ENCODE measurements around the gene MYBBP1A. TPM values are rescaled to one million over a fixed set of nuclear protein-coding genes. Genes with fewer than 3 reads are reported as not detected.
A peak's percentile ranks its signal among the peaks of the same experiment; 100 is the strongest.

MYBBP1A gene
- total RNA-seq, 1 donor from 2014 or later: 178 TPM

DNA sequence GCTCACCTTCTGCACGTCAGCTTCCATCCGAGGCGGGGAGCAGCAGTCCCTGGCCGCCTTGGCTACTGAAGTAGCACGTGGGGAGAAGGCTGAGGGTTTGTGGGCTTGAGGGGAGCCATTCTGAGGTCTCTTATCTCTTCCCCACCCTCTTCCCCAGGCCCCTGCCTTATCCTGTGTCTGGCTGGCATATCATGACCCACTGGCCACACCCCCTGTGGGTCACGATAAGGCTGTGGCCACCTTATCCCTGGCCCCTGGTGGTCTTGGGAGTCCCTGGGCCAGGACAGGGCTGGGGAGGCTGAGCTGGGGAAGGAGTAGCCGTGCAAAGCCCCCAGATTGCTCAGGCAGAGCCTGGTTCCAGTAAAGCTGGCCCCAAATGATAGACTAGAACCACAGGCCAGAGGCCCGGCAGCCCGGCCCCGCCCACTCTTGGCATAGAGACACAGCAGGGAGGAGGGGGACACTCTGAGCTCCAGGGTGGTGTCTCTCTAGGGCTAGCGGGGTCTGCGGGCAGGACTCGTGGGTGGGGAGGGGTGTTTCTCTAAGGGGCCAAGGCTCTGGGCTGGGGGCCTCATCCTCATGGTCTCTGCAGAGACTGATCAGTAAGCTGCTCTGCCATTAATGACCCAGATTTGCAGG is 48.9 kb downstream of the MYBBP1A start:
- no peak for DNase-seq
- H3K27ac Mint-ChIP-seq: no peak overlapping the region
- H3K36me3 Mint-ChIP-seq (ENCODE audit: low read depth): no peaks in the 10 kb centered on the region
- no peak overlapping the region for H3K4me3 Mint-ChIP-seq
- H3K9me3 Mint-ChIP-seq: no peaks in the 10 kb centered on the region
- H3K27me3 Mint-ChIP-seq: peaks cover 12% of the 10 kb centered on the region
- H3K4me1 Mint-ChIP-seq: peaks cover 31% of the 10 kb centered on the region
- intact Hi-C loops (cut with micrococcal nuclease): no loop called here

DNA sequence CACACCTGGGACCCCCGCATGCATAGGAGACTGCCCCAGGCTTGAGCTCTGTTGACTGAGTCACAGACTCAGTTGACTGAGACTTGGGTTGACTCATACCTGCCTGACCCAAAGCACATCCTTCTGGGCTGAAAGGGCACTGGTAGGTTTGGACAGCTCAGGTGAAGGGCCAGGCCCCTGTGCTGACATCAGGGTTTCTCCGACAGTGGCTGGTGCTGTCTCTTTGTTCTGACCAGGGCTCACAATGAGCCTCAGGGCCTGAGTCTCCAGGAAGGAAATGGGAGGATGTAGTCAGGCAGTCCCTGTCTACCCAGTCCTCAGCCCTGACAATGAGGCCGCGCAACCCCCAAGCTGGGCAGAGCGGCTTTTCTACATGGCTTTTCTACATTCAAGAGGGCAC is 50.0 kb downstream of the MYBBP1A start:
- peaks cover 36% of the 10 kb centered on the region for H3K4me1 Mint-ChIP-seq
- no peak for DNase-seq
- intact Hi-C loops (cut with micrococcal nuclease): no loop called here
- H3K27me3 Mint-ChIP-seq: peaks cover 23% of the 10 kb centered on the region
- no peak overlapping the region for H3K4me3 Mint-ChIP-seq
- H3K27ac Mint-ChIP-seq: no peak overlapping the region
- H3K9me3 Mint-ChIP-seq: no peaks in the 10 kb centered on the region
- H3K36me3 Mint-ChIP-seq (ENCODE audit: low read depth): no peaks in the 10 kb centered on the region

GRCh38 chr17:4504188-4504587 is 51.0 kb downstream of the MYBBP1A start:
- intact Hi-C loops (cut with micrococcal nuclease): no loop called here
- no peaks in the 10 kb centered on the region for H3K9me3 Mint-ChIP-seq
- H3K36me3 Mint-ChIP-seq (ENCODE audit: low read depth): no peaks in the 10 kb centered on the region
- H3K4me1 Mint-ChIP-seq: peaks cover 38% of the 10 kb centered on the region
- no peak overlapping the region for H3K27ac Mint-ChIP-seq
- peaks cover 31% of the 10 kb centered on the region for H3K27me3 Mint-ChIP-seq
- peak; percentile 68 for DNase-seq
- H3K4me3 Mint-ChIP-seq: no peak overlapping the region

GRCh38 chr17:4503283-4504025 is 51.7 kb downstream of the MYBBP1A start:
- H3K36me3 Mint-ChIP-seq (ENCODE audit: low read depth): no peaks in the 10 kb centered on the region
- intact Hi-C loops (cut with micrococcal nuclease): no loop called here
- no peak for DNase-seq
- H3K4me3 Mint-ChIP-seq: no peak overlapping the region
- no peak overlapping the region for H3K27ac Mint-ChIP-seq
- H3K27me3 Mint-ChIP-seq: peaks cover 31% of the 10 kb centered on the region
- no peaks in the 10 kb centered on the region for H3K9me3 Mint-ChIP-seq
- peaks cover 31% of the 10 kb centered on the region for H3K4me1 Mint-ChIP-seq

GRCh38 chr17:4502466-4503154 is 52.6 kb downstream of the MYBBP1A start:
- Mint-ChIP-seq H3K9me3 (no peaks in the 10 kb centered on the region), H3K4me1 (peaks cover 29% of the 10 kb centered on the region), H3K27me3 (peaks cover 32% of the 10 kb centered on the region), H3K36me3 (ENCODE audit: low read depth) (no peaks in the 10 kb centered on the region), H3K27ac (no peak overlapping the region), H3K4me3 (no peak overlapping the region)
- intact Hi-C loops (cut with micrococcal nuclease): no loop called here
- no peak for DNase-seq

DNA sequence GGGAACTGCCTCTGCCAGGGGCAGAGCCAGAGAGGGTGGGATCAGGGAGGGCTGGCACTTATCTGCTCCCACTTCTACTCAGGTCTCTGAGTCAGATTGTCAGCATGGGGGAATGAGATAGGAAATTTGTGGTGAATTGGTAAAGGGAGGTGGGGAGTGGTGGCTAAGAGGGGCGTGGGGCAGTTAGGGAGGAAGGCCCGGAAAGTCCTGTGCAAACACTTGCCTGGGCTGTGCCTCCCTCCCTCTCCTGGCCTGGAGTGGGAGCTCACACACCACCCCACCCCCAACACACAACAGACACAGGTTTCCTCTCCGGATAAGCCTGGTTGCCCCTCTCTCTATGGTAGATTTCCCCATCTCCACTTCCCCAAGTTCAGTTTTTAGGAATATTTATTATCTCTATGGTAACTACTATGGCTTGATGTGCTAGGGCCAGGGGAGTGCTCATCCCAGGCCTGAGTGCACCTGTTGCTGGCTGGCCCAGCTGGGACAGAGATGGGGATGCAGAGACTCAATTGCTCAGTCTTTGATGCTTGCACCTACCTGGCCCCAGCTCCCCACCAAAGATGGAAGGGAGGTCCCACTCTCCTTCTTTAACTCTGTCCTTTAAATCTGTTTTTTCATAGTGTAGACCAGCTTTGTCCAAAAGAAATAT is 53.8 kb downstream of the MYBBP1A start:
- H3K9me3 Mint-ChIP-seq: no peaks in the 10 kb centered on the region
- H3K4me3 Mint-ChIP-seq: no peak overlapping the region
- intact Hi-C loops (cut with micrococcal nuclease): loop anchor here (2.0 kb wide), 1 partner anchor 81 kb away; no protein-coding TSS in a partner anchor
- H3K4me1 Mint-ChIP-seq: peaks cover 29% of the 10 kb centered on the region
- no peaks in the 10 kb centered on the region for H3K36me3 Mint-ChIP-seq (ENCODE audit: low read depth)
- peaks cover 40% of the 10 kb centered on the region for H3K27me3 Mint-ChIP-seq
- no peak overlapping the region for H3K27ac Mint-ChIP-seq
- DNase-seq: no peak

DNA sequence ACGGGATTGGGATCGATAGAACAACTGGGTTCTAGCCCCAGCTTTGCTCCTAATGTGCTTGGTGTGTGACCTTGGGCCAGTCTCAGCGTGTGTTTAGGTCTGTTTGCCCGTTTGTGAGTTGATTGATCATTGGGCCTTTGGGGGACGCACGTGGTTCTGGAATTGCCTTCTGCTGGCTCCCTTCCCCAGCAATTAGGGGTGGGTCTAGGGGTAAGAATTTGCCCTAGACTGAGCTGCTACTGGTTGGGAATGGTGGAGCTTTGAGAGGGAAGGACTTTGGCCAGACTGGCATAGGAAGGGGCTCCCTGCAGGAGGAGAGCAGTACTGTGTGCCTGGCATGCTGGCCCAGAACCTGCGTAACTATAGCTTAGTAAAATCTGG is 55.0 kb downstream of the MYBBP1A start:
- H3K27ac Mint-ChIP-seq: no peak overlapping the region
- H3K4me1 Mint-ChIP-seq: peaks cover 29% of the 10 kb centered on the region
- no peaks in the 10 kb centered on the region for H3K9me3 Mint-ChIP-seq
- H3K27me3 Mint-ChIP-seq: peaks cover 40% of the 10 kb centered on the region
- no peaks in the 10 kb centered on the region for H3K36me3 Mint-ChIP-seq (ENCODE audit: low read depth)
- DNase-seq: no peak
- H3K4me3 Mint-ChIP-seq: peak overlapping the region; percentile 80
- intact Hi-C loops (cut with micrococcal nuclease): loop anchor here (2.0 kb wide), 1 partner anchor 79 kb away; no protein-coding TSS in a partner anchor

- H3K9me3 Mint-ChIP-seq: no peaks in the 10 kb centered on the region
- H3K4me3 Mint-ChIP-seq: peak overlapping the region; percentile 80
- peaks cover 24% of the 10 kb centered on the region for H3K4me1 Mint-ChIP-seq
- no peaks in the 10 kb centered on the region for H3K36me3 Mint-ChIP-seq (ENCODE audit: low read depth)
- peaks cover 41% of the 10 kb centered on the region for H3K27me3 Mint-ChIP-seq
- peak; percentile 80 for DNase-seq
- intact Hi-C loops (cut with micrococcal nuclease): loop anchor here (2.0 kb wide), 1 partner anchor 79 kb away; no protein-coding TSS in a partner anchor
- no peak overlapping the region for H3K27ac Mint-ChIP-seq
Observed at GRCh38 chr17:4499431-4500190, 55.6 kb downstream of the MYBBP1A start.

- H3K27me3 Mint-ChIP-seq: peaks cover 43% of the 10 kb centered on the region
- peak within 1 kb of the TSS; percentile 80 for H3K4me3 Mint-ChIP-seq
- peak; percentile 91 for DNase-seq
- no peaks in the 10 kb centered on the region for H3K36me3 Mint-ChIP-seq (ENCODE audit: low read depth)
- intact Hi-C loops (cut with micrococcal nuclease): no loop called here
- H3K4me1 Mint-ChIP-seq: peaks cover 18% of the 10 kb centered on the region
- H3K27ac Mint-ChIP-seq: no peak within 1 kb of the TSS
- no peaks in the 10 kb centered on the region for H3K9me3 Mint-ChIP-seq
Observed at GRCh38 chr17:4498461-4499397, 56.5 kb downstream of the MYBBP1A start, which contains the start of gene SPNS2. Gene SPNS2, plus strand, starts transcription at chr17:4498881. Its CDS starts 167 bp downstream, at chr17:4499048.

- Mint-ChIP-seq H3K4me3 (no peak overlapping the region), H3K9me3 (no peaks in the 10 kb centered on the region), H3K4me1 (peaks cover 23% of the 10 kb centered on the region), H3K27me3 (peaks cover 39% of the 10 kb centered on the region), H3K36me3 (ENCODE audit: low read depth) (no peaks in the 10 kb centered on the region), H3K27ac (no peak overlapping the region)
- DNase-seq: no peak
- intact Hi-C loops (cut with micrococcal nuclease): no loop called here
Observed at GRCh38 chr17:4497101-4497824, 57.9 kb downstream of the MYBBP1A start.

GRCh38 chr17:4492721-4493561 is 62.2 kb downstream of the MYBBP1A start:
- Mint-ChIP-seq H3K4me3 (no peak overlapping the region), H3K4me1 (peaks cover 10% of the 10 kb centered on the region), H3K9me3 (no peaks in the 10 kb centered on the region), H3K27me3 (peaks cover 15% of the 10 kb centered on the region), H3K36me3 (ENCODE audit: low read depth) (no peaks in the 10 kb centered on the region), H3K27ac (no peak overlapping the region)
- intact Hi-C loops (cut with micrococcal nuclease): no loop called here
- DNase-seq: peak; percentile 84
